Jurkat, Clone E6-1 (cell line): Measurements from ENCODE around the gene ART3.
A peak's percentile ranks its signal among the peaks of the same experiment; 100 is the strongest.

Source experiments
- DNase-seq: peaks from one replicate; pipeline ENCODE4 v3.0.0-alpha.2; 2011; ENCODE audit warnings: low read depth, low spot score
- H3K4me3 ChIP-seq: 2 replicates; pipeline ENCODE4 v1.5.1; 2011; ENCODE audit warnings: mild to moderate bottlenecking, low read length, control low read depth, moderate library complexity

The ART3 gene

GRCh38 chr4:76125816-76126215, 51.3 kb downstream of the ART3 start:
- no peak for DNase-seq
- no peak overlapping the region for H3K4me3 ChIP-seq

GRCh38 chr4:76127754-76128153, 53.2 kb downstream of the ART3 start:
- no peak for DNase-seq
- H3K4me3 ChIP-seq = no peak overlapping the region

- H3K4me3 ChIP-seq = no peak overlapping the region
- no peak for DNase-seq
These were observed 66.7 kb downstream of the ART3 start for GRCh38 chr4:76141241-76141640.

- no peak overlapping the region for H3K4me3 ChIP-seq
- no peak for DNase-seq
These were observed 70.0 kb downstream of the ART3 start for GRCh38 chr4:76144546-76144945.

GRCh38 chr4:76147454-76148141, 73.1 kb downstream of the ART3 start:
- peak overlapping the region; percentile 92 for H3K4me3 ChIP-seq
- peak; percentile 14 for DNase-seq

GRCh38 chr4:76148142-76148865, 73.8 kb downstream of the ART3 start, which contains the start of gene NUP54:
Gene NUP54 (minus strand): TSS chr4:76148397. CDS start chr4:76148374, 23 bp downstream.
- H3K4me3 ChIP-seq = peak within 1 kb of the TSS; percentile 92
- peak; percentile 94 for DNase-seq

GRCh38 chr4:76153356-76153755, 78.8 kb downstream of the ART3 start:
- no peak for DNase-seq
- no peak overlapping the region for H3K4me3 ChIP-seq

- no peak overlapping the region for H3K4me3 ChIP-seq
- DNase-seq = no peak
These were observed 81.5 kb downstream of the ART3 start for GRCh38 chr4:76155979-76156378.

- H3K4me3 ChIP-seq = no peak overlapping the region
These were observed 82.1 kb downstream of the ART3 start for GRCh38 chr4:76156635-76157034.

GRCh38 chr4:76160355-76160754, 85.8 kb downstream of the ART3 start:
- no peak overlapping the region for H3K4me3 ChIP-seq
- DNase-seq = no peak

More at GRCh38 chr4:76156635-76157034, 82.1 kb downstream of the ART3 start:
- no peak for DNase-seq
